Measurements from ENCODE around the gene APOBEC3A. TPM values are rescaled to one million over a fixed set of nuclear protein-coding genes. Genes with fewer than 3 reads are reported as not detected.
"Not testable (repeated sequence)": the region's sequence is repeated elsewhere in the genome, so short reads cannot be mapped to it uniquely, and the experiment has no call there.

Gene APOBEC3A
- polyA plus RNA-seq, 3 donors: not detected

GRCh38 chr22:38957808-38958650 lies 620 bp downstream of the APOBEC3A start:
- DNase-seq (ENCODE audit: low read depth in 3 of 3, low spot score in 2 of 3): no peak

- not testable (repeated sequence) for DNase-seq (ENCODE audit: low read depth in 3 of 3, low spot score in 2 of 3)
These were observed 1.2 kb downstream of the APOBEC3A start for GRCh38 chr22:38958651-38958943.

- DNase-seq (ENCODE audit: low read depth in 3 of 3, low spot score in 2 of 3): no peak
These were observed 2.2 kb downstream of the APOBEC3A start for GRCh38 chr22:38959590-38959989.

- DNase-seq (ENCODE audit: low read depth in 3 of 3, low spot score in 2 of 3): not testable (repeated sequence)
These were observed 3.3 kb downstream of the APOBEC3A start for GRCh38 chr22:38960673-38961072.

- DNase-seq (ENCODE audit: low read depth in 3 of 3, low spot score in 2 of 3): not testable (repeated sequence)
These were observed 5.9 kb downstream of the APOBEC3A start for GRCh38 chr22:38963291-38963738.

GRCh38 chr22:38963872-38964271 lies 6.5 kb downstream of the APOBEC3A start:
- no peak for DNase-seq (ENCODE audit: low read depth in 3 of 3, low spot score in 2 of 3)

- DNase-seq (ENCODE audit: low read depth in 3 of 3, low spot score in 2 of 3): no peak
These were observed 6.9 kb downstream of the APOBEC3A start for GRCh38 chr22:38964306-38964705.

- no peak for DNase-seq (ENCODE audit: low read depth in 3 of 3, low spot score in 2 of 3)
These were observed 7.6 kb downstream of the APOBEC3A start for GRCh38 chr22:38964989-38965388.

GRCh38 chr22:38965614-38966379 lies 8.4 kb downstream of the APOBEC3A start:
- DNase-seq (ENCODE audit: low read depth in 3 of 3, low spot score in 2 of 3): no peak

- DNase-seq (ENCODE audit: low read depth in 3 of 3, low spot score in 2 of 3): no peak
These were observed 8.9 kb downstream of the APOBEC3A start for GRCh38 chr22:38966380-38966702.

GRCh38 chr22:38966942-38967341 lies 9.5 kb downstream of the APOBEC3A start:
- DNase-seq (ENCODE audit: low read depth in 3 of 3, low spot score in 2 of 3): no peak

- DNase-seq (ENCODE audit: low read depth in 3 of 3, low spot score in 2 of 3): no peak
These were observed 10.3 kb downstream of the APOBEC3A start for GRCh38 chr22:38967451-38968450.

GRCh38 chr22:38968801-38969200 lies 11.4 kb downstream of the APOBEC3A start:
- no peak for DNase-seq (ENCODE audit: low read depth in 3 of 3, low spot score in 2 of 3)

GRCh38 chr22:38970551-38970950 lies 13.1 kb downstream of the APOBEC3A start:
- no peak for DNase-seq (ENCODE audit: low read depth in 3 of 3, low spot score in 2 of 3)

GRCh38 chr22:38971202-38971601 lies 13.8 kb downstream of the APOBEC3A start:
- DNase-seq (ENCODE audit: low read depth in 3 of 3, low spot score in 2 of 3): no peak

GRCh38 chr22:38971791-38972190 lies 14.4 kb downstream of the APOBEC3A start:
- no peak for DNase-seq (ENCODE audit: low read depth in 3 of 3, low spot score in 2 of 3)

GRCh38 chr22:38972558-38972957 lies 15.1 kb downstream of the APOBEC3A start:
- DNase-seq (ENCODE audit: low read depth in 3 of 3, low spot score in 2 of 3): no peak

GRCh38 chr22:38973289-38974169 lies 16.1 kb downstream of the APOBEC3A start:
- no peak for DNase-seq (ENCODE audit: low read depth in 3 of 3, low spot score in 2 of 3)

- no peak for DNase-seq (ENCODE audit: low read depth in 3 of 3, low spot score in 2 of 3)
These were observed 16.9 kb downstream of the APOBEC3A start for GRCh38 chr22:38974170-38974825.
